Kidney glomerular epithelial cell (primary cell): ENCODE measurements around the gene HELZ.
"Not testable (repeated sequence)": the region's sequence is repeated elsewhere in the genome, so short reads cannot be mapped to it uniquely, and the experiment has no call there.

ENCODE experiments used
- DNase-seq: peaks from one replicate; lab custom pipeline; 2025; lab: John Stamatoyannopoulos, UW

HELZ gene

GRCh38 chr17:67050471-67051154 lies 194.4 kb downstream of the HELZ start:
- no peak for DNase-seq

GRCh38 chr17:67050066-67050465 lies 194.9 kb downstream of the HELZ start:
- DNase-seq: no peak

GRCh38 chr17:67049025-67049739 lies 195.8 kb downstream of the HELZ start:
- no peak for DNase-seq

- no peak for DNase-seq
These were observed 197.6 kb downstream of the HELZ start for GRCh38 chr17:67047382-67047781.

GRCh38 chr17:67046398-67046797 lies 198.6 kb downstream of the HELZ start:
- DNase-seq: no peak

- DNase-seq: no peak
These were observed 200.1 kb downstream of the HELZ start for GRCh38 chr17:67044940-67045339.

- DNase-seq: no peak
These were observed 200.8 kb downstream of the HELZ start, which contains the start of gene CACNG1 for GRCh38 chr17:67044016-67044772. CACNG1 (plus strand) TSS chr17:67044554; CDS start chr17:67044661, 107 bp downstream.

GRCh38 chr17:67043283-67043682 lies 201.7 kb downstream of the HELZ start:
- DNase-seq: no peak

GRCh38 chr17:67041941-67042899 lies 202.8 kb downstream of the HELZ start:
- DNase-seq: no peak

GRCh38 chr17:67041531-67041930 lies 203.5 kb downstream of the HELZ start:
- DNase-seq: no peak

GRCh38 chr17:67041119-67041518 lies 203.9 kb downstream of the HELZ start:
- not testable (repeated sequence) for DNase-seq

- no peak for DNase-seq
These were observed 204.3 kb downstream of the HELZ start for GRCh38 chr17:67040652-67041051.

- no peak for DNase-seq
These were observed 206.1 kb downstream of the HELZ start for GRCh38 chr17:67038861-67039365.

- no peak for DNase-seq
These were observed 209.6 kb downstream of the HELZ start for GRCh38 chr17:67035131-67036083.

- DNase-seq: no peak
These were observed 211.4 kb downstream of the HELZ start for GRCh38 chr17:67033613-67034012.

- no peak for DNase-seq
These were observed 212.0 kb downstream of the HELZ start for GRCh38 chr17:67032985-67033384.

GRCh38 chr17:67032382-67032781 lies 212.6 kb downstream of the HELZ start:
- no peak for DNase-seq

- no peak for DNase-seq
These were observed 214.4 kb downstream of the HELZ start for GRCh38 chr17:67030641-67031040.

- no peak for DNase-seq
These were observed 217.9 kb downstream of the HELZ start for GRCh38 chr17:67027031-67027628.

- no peak for DNase-seq
These were observed 218.7 kb downstream of the HELZ start for GRCh38 chr17:67026341-67026740.
